Measurements from ENCODE around the gene DTX3. TPM values are rescaled to one million over a fixed set of nuclear protein-coding genes. Genes with fewer than 3 reads are reported as not detected.
"Not testable (repeated sequence)": the region's sequence is repeated elsewhere in the genome, so short reads cannot be mapped to it uniquely, and the experiment has no call there.

The DTX3 gene
- total RNA-seq, 4 donors from 2014 or later, result 3.5 to 13.8 (median 6.8) TPM

DNA sequence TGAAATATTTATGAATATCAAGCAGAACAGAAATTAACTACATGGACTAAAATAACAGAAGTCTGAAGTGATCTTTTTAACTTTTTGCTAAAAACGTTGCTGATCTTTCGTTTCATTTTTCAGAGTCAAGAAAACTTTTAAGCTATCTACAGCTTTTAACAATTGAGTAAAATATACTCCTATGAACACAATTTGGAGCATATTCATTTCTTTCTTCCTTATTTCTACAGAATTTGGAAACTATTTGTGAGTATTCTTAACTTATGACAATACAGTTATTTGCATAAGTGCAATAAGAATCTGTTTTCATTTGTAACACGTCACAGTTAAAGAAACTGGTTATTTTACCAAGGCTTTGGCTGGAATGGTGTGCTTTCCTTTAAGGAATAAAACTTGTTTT lies 49.4 kb downstream of the DTX3 start:
- Histone ChIP-seq H3K27ac (no peak overlapping the region), H3K9me3 (no peaks in the 10 kb centered on the region), H3K4me1 (no peaks in the 10 kb centered on the region), H3K4me3 (no peak overlapping the region), H3K27me3 (no peaks in the 10 kb centered on the region), H3K36me3 (no peaks in the 10 kb centered on the region)
- DNase-seq (no peak), ATAC-seq (no peak)
- intact Hi-C loops (cut with DNase I; ENCODE audit: low total_unique reads), result no loop called here
- no peak for TF ChIP-seq POLR2A (IDR thresholded peaks at IDR 0.05)
- TF ChIP-seq, protein P1, sequence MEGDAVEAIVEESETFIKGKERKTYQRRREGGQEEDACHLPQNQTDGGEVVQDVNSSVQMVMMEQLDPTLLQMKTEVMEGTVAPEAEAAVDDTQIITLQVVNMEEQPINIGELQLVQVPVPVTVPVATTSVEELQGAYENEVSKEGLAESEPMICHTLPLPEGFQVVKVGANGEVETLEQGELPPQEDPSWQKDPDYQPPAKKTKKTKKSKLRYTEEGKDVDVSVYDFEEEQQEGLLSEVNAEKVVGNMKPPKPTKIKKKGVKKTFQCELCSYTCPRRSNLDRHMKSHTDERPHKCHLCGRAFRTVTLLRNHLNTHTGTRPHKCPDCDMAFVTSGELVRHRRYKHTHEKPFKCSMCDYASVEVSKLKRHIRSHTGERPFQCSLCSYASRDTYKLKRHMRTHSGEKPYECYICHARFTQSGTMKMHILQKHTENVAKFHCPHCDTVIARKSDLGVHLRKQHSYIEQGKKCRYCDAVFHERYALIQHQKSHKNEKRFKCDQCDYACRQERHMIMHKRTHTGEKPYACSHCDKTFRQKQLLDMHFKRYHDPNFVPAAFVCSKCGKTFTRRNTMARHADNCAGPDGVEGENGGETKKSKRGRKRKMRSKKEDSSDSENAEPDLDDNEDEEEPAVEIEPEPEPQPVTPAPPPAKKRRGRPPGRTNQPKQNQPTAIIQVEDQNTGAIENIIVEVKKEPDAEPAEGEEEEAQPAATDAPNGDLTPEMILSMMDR (IDR thresholded peaks at IDR 0.05 in 4 of 5, conservative IDR thresholded peaks at IDR 0.05 in 1 of 5), result no peak
- in situ Hi-C loops (cut with MboI; ENCODE audit: low sequenced_read_pairs in 4 of 4), result no loop called here

- H3K27me3 ChIP-seq, result no peaks in the 10 kb centered on the region
- no peaks in the 10 kb centered on the region for H3K36me3 ChIP-seq
- no peak overlapping the region for H3K27ac ChIP-seq
- in situ Hi-C loops (cut with MboI; ENCODE audit: low sequenced_read_pairs in 4 of 4) (no loop called here), intact Hi-C loops (cut with DNase I; ENCODE audit: low total_unique reads) (no loop called here)
- H3K4me1 ChIP-seq, result no peaks in the 10 kb centered on the region
- H3K4me3 ChIP-seq, result no peak overlapping the region
- DNase-seq (no peak), ATAC-seq (no peak)
- TF ChIP-seq, protein P1 (IDR thresholded peaks at IDR 0.05 in 4 of 5, conservative IDR thresholded peaks at IDR 0.05 in 1 of 5), result no peak
- no peak for TF ChIP-seq POLR2A (IDR thresholded peaks at IDR 0.05)
- H3K9me3 ChIP-seq, result no peaks in the 10 kb centered on the region
These were observed 51.1 kb downstream of the DTX3 start for GRCh38 chr12:57655541-57656240.

- H3K9me3 ChIP-seq; intact Hi-C loops (cut with DNase I; ENCODE audit: low total_unique reads); ATAC-seq: not testable (repeated sequence)
These were observed 51.8 kb downstream of the DTX3 start for GRCh38 chr12:57656408-57656807.

DNA sequence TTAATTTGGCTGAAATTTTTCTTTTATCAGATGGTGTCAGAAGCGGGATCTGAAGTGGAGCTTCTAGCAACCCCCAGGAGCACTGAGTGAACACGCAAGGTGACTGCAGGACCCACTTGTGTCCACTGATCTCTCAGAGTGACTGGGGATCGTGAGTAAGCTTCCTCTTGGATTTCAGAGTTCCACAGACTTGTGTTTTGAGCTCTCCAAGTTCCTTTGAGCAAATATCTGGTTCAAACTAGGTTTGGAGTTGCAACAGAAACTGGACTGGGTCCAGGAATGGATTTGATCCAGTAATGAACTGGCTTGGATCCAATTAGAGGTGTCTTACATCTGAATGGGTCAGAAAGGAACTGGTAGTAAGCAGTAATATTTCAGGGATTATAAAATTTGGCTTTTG lies 53.1 kb downstream of the DTX3 start:
- Histone ChIP-seq H3K4me1 (no peaks in the 10 kb centered on the region), H3K27me3 (no peaks in the 10 kb centered on the region), H3K9me3 (no peaks in the 10 kb centered on the region), H3K27ac (no peak overlapping the region), H3K36me3 (no peaks in the 10 kb centered on the region), H3K4me3 (no peak overlapping the region)
- DNase-seq (no peak), ATAC-seq (no peak)
- in situ Hi-C loops (cut with MboI; ENCODE audit: low sequenced_read_pairs in 4 of 4) (no loop called here), intact Hi-C loops (cut with DNase I; ENCODE audit: low total_unique reads) (no loop called here)
- TF ChIP-seq POLR2A (IDR thresholded peaks at IDR 0.05), result no peak
- TF ChIP-seq, protein P1 (IDR thresholded peaks at IDR 0.05 in 4 of 5, conservative IDR thresholded peaks at IDR 0.05 in 1 of 5), result no peak

More at GRCh38 chr12:57656408-57656807, 51.8 kb downstream of the DTX3 start:
- H3K36me3 ChIP-seq; DNase-seq; H3K27ac ChIP-seq; in situ Hi-C loops (cut with MboI; ENCODE audit: low sequenced_read_pairs in 4 of 4); H3K4me3 ChIP-seq; H3K27me3 ChIP-seq; H3K4me1 ChIP-seq: not testable (repeated sequence)

DNA sequence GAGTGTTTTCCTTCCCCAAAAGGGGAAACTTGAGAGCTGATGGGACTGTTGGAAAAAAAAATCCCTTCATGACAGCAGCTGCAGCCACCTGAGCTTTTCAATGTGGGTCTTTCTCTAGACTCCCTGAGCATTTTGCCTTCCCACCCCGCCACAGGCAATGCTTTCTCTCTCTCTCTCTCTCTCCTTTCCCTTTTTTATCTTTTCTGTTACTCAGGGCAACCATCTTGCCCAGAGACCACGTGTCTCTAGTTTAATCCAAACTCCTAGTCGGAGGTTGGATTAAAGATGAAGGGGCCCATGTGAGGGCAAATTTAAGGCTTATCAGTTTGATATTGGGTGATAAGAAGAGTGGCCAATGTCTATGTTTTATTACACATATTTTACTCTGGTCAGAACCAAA lies 54.3 kb downstream of the DTX3 start:
- H3K36me3 ChIP-seq, result no peaks in the 10 kb centered on the region
- in situ Hi-C loops (cut with MboI; ENCODE audit: low sequenced_read_pairs in 4 of 4), result no loop called here
- DNase-seq, result no peak
- H3K27ac ChIP-seq, result no peak overlapping the region
- intact Hi-C loops (cut with DNase I; ENCODE audit: low total_unique reads), result no loop called here
- ATAC-seq, result no peak
- H3K4me3 ChIP-seq, result no peak overlapping the region
- H3K4me1 ChIP-seq, result no peaks in the 10 kb centered on the region
- no peak for TF ChIP-seq POLR2A (IDR thresholded peaks at IDR 0.05)
- TF ChIP-seq, protein P1 (IDR thresholded peaks at IDR 0.05 in 4 of 5, conservative IDR thresholded peaks at IDR 0.05 in 1 of 5), result no peak
- H3K9me3 ChIP-seq, result no peaks in the 10 kb centered on the region
- H3K27me3 ChIP-seq, result no peaks in the 10 kb centered on the region

Other genes starting within 250 kb of the DTX3 start
- gene R3HDM2, start 173.8 kb upstream of the DTX3 start, total RNA-seq, result 10 to 100 TPM; 24.1 to 27.1 (median 25.6) TPM
- under 1 TPM in 2 of 4 donors, not detected in 2; 0.20 to 0.35 TPM for gene INHBC, start 170.0 kb upstream of the DTX3 start, total RNA-seq
- gene INHBE, start 149.5 kb upstream of the DTX3 start, total RNA-seq, result 1 to 10 TPM in 2 of 4 donors, not detected in 2; 1.5 to 2.2 TPM
- 1 to 10 TPM in 1 of 4 donors, not detected in 3; 1.0 TPM for gene GLI1, start 145.0 kb upstream of the DTX3 start, total RNA-seq
- gene ARHGAP9, start 125.0 kb upstream of the DTX3 start, total RNA-seq, result 1 to 10 TPM; 2.7 to 5.1 (median 4.7) TPM
- 10 to 100 TPM; 37.7 to 81.1 (median 42.0) TPM for gene MARS1, start 116.8 kb upstream of the DTX3 start, total RNA-seq
- gene DDIT3, start 84.3 kb upstream of the DTX3 start, total RNA-seq, result 10 to 100 TPM; 11.8 to 46.4 (median 17.1) TPM
- gene MBD6, start 82.0 kb upstream of the DTX3 start, total RNA-seq, result 10 to 100 TPM in 3 of 4 donors, 1 to 10 TPM in 1; 5.5 to 20.3 (median 12.9) TPM
- 100 to 1,000 TPM; 147 to 265 (median 177) TPM for gene DCTN2, start 57.6 kb upstream of the DTX3 start, total RNA-seq
- under 1 TPM in 2 of 4 donors, not detected in 2; 0.09 to 0.36 TPM for gene KIF5A, start 54.8 kb upstream of the DTX3 start, total RNA-seq
- gene PIP4K2C, start 13.6 kb upstream of the DTX3 start, total RNA-seq, result 10 to 100 TPM; 11.2 to 22.0 (median 14.6) TPM
- 1 to 10 TPM; 1.9 to 3.3 (median 2.4) TPM for gene ARHGEF25, start 6.6 kb downstream of the DTX3 start, total RNA-seq
- gene B4GALNT1, start 28.4 kb downstream of the DTX3 start, total RNA-seq, result 10 to 100 TPM; 13.2 to 25.5 (median 16.6) TPM
- gene OS9, start 89.3 kb downstream of the DTX3 start, total RNA-seq, result 100 to 1,000 TPM in 3 of 4 donors, 10 to 100 TPM in 1; 77.0 to 152 (median 106) TPM
- gene AGAP2, start 133.9 kb downstream of the DTX3 start, total RNA-seq, result 1 to 10 TPM; 1.8 to 5.4 (median 3.7) TPM
- gene TSPAN31, start 140.2 kb downstream of the DTX3 start, total RNA-seq, result 10 to 100 TPM; 25.5 to 58.9 (median 32.2) TPM
- 10 to 100 TPM; 39.7 to 55.5 (median 47.4) TPM for gene CDK4, start 147.5 kb downstream of the DTX3 start, total RNA-seq
- gene MARCHF9, start 150.3 kb downstream of the DTX3 start, total RNA-seq, result 10 to 100 TPM in 1 of 4 donors, 1 to 10 TPM in 3; 4.8 to 11.3 (median 7.9) TPM
- not detected for gene CYP27B1, start 162.3 kb downstream of the DTX3 start, total RNA-seq
- 10 to 100 TPM in 3 of 4 donors, 1 to 10 TPM in 1; 6.5 to 22.7 (median 17.9) TPM for gene METTL1, start 167.3 kb downstream of the DTX3 start, total RNA-seq
- gene EEF1AKMT3, start 167.8 kb downstream of the DTX3 start, total RNA-seq, result 1 to 10 TPM in 3 of 4 donors, under 1 TPM in 1; 0.82 to 2.0 (median 1.0) TPM
- 10 to 100 TPM; 37.6 to 47.5 (median 40.1) TPM for gene TSFM, start 178.0 kb downstream of the DTX3 start, total RNA-seq
- 10 to 100 TPM in 1 of 4 donors, 1 to 10 TPM in 2, under 1 TPM in 1; 0.78 to 22.7 (median 4.3) TPM for gene AVIL, start 213.9 kb downstream of the DTX3 start, total RNA-seq
- gene CTDSP2, start 241.9 kb downstream of the DTX3 start, total RNA-seq, result 100 to 1,000 TPM in 1 of 4 donors, 10 to 100 TPM in 3; 66.0 to 116 (median 83.4) TPM

Data from gastrocnemius medialis (tissue), 4 donors.